HCT116 (cell line): ENCODE data around the gene FBXL7. TPM values are rescaled to one million over a fixed set of nuclear protein-coding genes. Genes with fewer than 3 reads are reported as not detected.

ENCODE experiments used
- ATAC-seq: fragments of 200-7000 bp; cut with Tn5 transposase; 2 replicates; pipeline ENCODE4 v1.9.1; 2020; ENCODE audit warnings: mild to moderate bottlenecking, moderate library complexity
- BruUV-seq: library from RNA; stranded (reverse); fragments of 400-500 nt; replicated peaks from 2 replicates; lab custom pipeline; 2021; lab: Mats Ljungman, UMichigan
- CTCF ChIA-PET: fragments of 300-600 bp; sonication (Branson Sonifier 250); formaldehyde crosslinking; loops from one replicate; lab custom pipeline; 2021; ENCODE audit warnings: antibody characterized with exemption; lab: Charles Lee
- POLR2A ChIA-PET: fragments of 300-600, 350-600 bp; sonication (Branson Sonifier 250); formaldehyde crosslinking; loops from one replicate; lab custom pipeline; 2021; ENCODE audit warnings: antibody characterized with exemption; lab: Charles Lee
- RAD21 ChIA-PET, 2 experiments: fragments of 300-600 bp; sonication (Branson Sonifier 250); formaldehyde crosslinking; loops; one replicate each; lab custom pipeline; 2023; ENCODE audit warnings: low total read pairs in 2 of 2; ENCODE audit not compliant: uncharacterized antibody in 2 of 2, unreplicated experiment in 2 of 2, low non-redundant PET in 1 of 2; lab: Charles Lee
- DNase-seq: peaks from one replicate; pipeline ENCODE4 v3.0.0-alpha.2; 2010; ENCODE audit warnings: low read depth, low spot score
- H2AFZ ChIP-seq: fragments of 200-600 bp; shearing (Covaris generic), sonication (generic); 2 replicates; pipeline ENCODE4 v1.6.1; 2017; ENCODE audit warnings: low read depth, mixed run types, mixed read lengths, antibody characterized with exemption, low read length; ENCODE audit not compliant: poor library complexity, severe bottlenecking
- H3K27ac ChIP-seq: 2 replicates; pipeline ENCODE4 v1.5.1; 2012; ENCODE audit warnings: low read depth, low read length
- H3K27me3 ChIP-seq: fragments of 200-600 bp; sonication (generic); 2 replicates; pipeline ENCODE4 v1.6.1; 2016; ENCODE audit warnings: mixed run types, low read length, mixed read lengths; ENCODE audit not compliant: insufficient read depth
- H3K36me3 ChIP-seq, 2 experiments: fragments of 200-500 bp in 1 of 2; fragments of 200-600 bp in 1 of 2; sonication (Bioruptor generic) in 1 of 2; sonication (generic) in 1 of 2; 2 replicates each; pipeline versions ENCODE4 v1.5.1 to v1.6.1; 2014 to 2016; ENCODE audit warnings: low read length in 2 of 2, inconsistent platforms in 1 of 2, mixed read lengths in 1 of 2, mixed run types in 1 of 2; ENCODE audit not compliant: insufficient read depth in 2 of 2, control insufficient read depth in 1 of 2
- H3K4me1 ChIP-seq, 2 experiments: fragments of 200-600 bp in 1 of 2; sonication (generic) in 1 of 2; 2 replicates each; pipeline versions ENCODE4 v1.5.1 to v1.6.1; 2012 to 2017; ENCODE audit warnings: low read length in 2 of 2, inconsistent platforms in 1 of 2, mild to moderate bottlenecking in 1 of 2, mixed read lengths in 1 of 2, mixed run types in 1 of 2, moderate library complexity in 1 of 2; ENCODE audit not compliant: insufficient read depth in 2 of 2, control insufficient read depth in 1 of 2
- H3K4me2 ChIP-seq: fragments of 200-600 bp; sonication (generic); 2 replicates; pipeline ENCODE4 v1.6.1; 2017; ENCODE audit warnings: mixed run types, low read length, mixed read lengths
- H3K4me3 ChIP-seq, 2 experiments: fragments of 200-600 bp in 1 of 2; sonication (generic) in 1 of 2; replicated peaks in 1 of 2; 2 replicates each; pipeline ENCODE4 v1.5.1; 2011 to 2016; ENCODE audit warnings: low read length in 2 of 2, control low read depth in 1 of 2, low read depth in 1 of 2, mild to moderate bottlenecking in 1 of 2, mixed read lengths in 1 of 2, mixed run types in 1 of 2
- H3K79me2 ChIP-seq: fragments of 200-600 bp; sonication (generic); 2 replicates; pipeline ENCODE4 v1.6.1; 2017; ENCODE audit warnings: mild to moderate bottlenecking, mixed run types, low read length, moderate library complexity, mixed read lengths; ENCODE audit not compliant: insufficient read depth
- H3K9ac ChIP-seq: fragments of 200-600 bp; sonication (generic); 2 replicates; pipeline ENCODE4 v1.6.1; 2016; ENCODE audit warnings: low read length, mixed read lengths
- H3K9me2 ChIP-seq: fragments of 200-600 bp; sonication (generic), shearing (Covaris generic); 2 replicates; pipeline ENCODE4 v1.6.1; 2017; ENCODE audit warnings: mixed run types, mild to moderate bottlenecking, moderate library complexity; ENCODE audit not compliant: insufficient read depth
- H3K9me3 ChIP-seq, 2 experiments: fragments of 200-500 bp in 1 of 2; fragments of 200-600 bp in 1 of 2; sonication (Bioruptor generic) in 1 of 2; sonication (generic) in 1 of 2; 2 replicates each; pipeline ENCODE4 v1.6.1; 2014 to 2017; ENCODE audit warnings: low read length in 2 of 2, mixed read lengths in 2 of 2, inconsistent platforms in 1 of 2, low read depth in 1 of 2, mild to moderate bottlenecking in 1 of 2, mixed run types in 1 of 2, moderate library complexity in 1 of 2; ENCODE audit not compliant: control insufficient read depth in 1 of 2, insufficient read depth in 1 of 2
- H4K20me1 ChIP-seq: fragments of 200-600 bp; sonication (generic), shearing (Covaris generic); 2 replicates; pipeline ENCODE4 v1.6.1; 2017; ENCODE audit warnings: mixed run types, mild to moderate bottlenecking, moderate library complexity; ENCODE audit not compliant: insufficient read depth
- EGR1 ChIP-seq: IDR thresholded peaks from 2 replicates; pipeline ENCODE4 v1.6.1; 2012; ENCODE audit warnings: low read depth
- ELF1 ChIP-seq: IDR thresholded peaks from 2 replicates; pipeline ENCODE4 v1.6.1; 2012; ENCODE audit warnings: low read depth, borderline replicate concordance
- EZH2 ChIP-seq: fragments of 200-600 bp; sonication (generic); IDR thresholded peaks from 2 replicates; pipeline ENCODE4 v1.6.1; 2017; ENCODE audit warnings: antibody characterized with exemption, mixed run types
- EZH2phosphoT487 ChIP-seq: fragments of 200-600 bp; IDR thresholded peaks from 2 replicates; pipeline ENCODE4 v1.6.1; 2018; ENCODE audit warnings: antibody characterized with exemption, borderline replicate concordance
- FOSL1 ChIP-seq: IDR thresholded peaks from 2 replicates; pipeline ENCODE4 v1.6.1; 2012; ENCODE audit warnings: low read depth
- POLR2AphosphoS5 ChIP-seq: IDR thresholded peaks from 2 replicates; pipeline ENCODE4 v1.6.1; 2011; ENCODE audit warnings: mild to moderate bottlenecking, low read depth, low read length, moderate library complexity
- TCF7L2 ChIP-seq: IDR thresholded peaks from 2 replicates; pipeline ENCODE4 v1.7.0; 2011; ENCODE audit warnings: borderline replicate concordance, inconsistent platforms; ENCODE audit not compliant: insufficient read depth, insufficient read length; ENCODE audit errors: extremely low read depth
- ZNF274 ChIP-seq: fragments of 200-500 bp; sonication (Bioruptor generic); IDR thresholded peaks from 2 replicates; pipeline ENCODE4 v1.6.1; 2014; ENCODE audit warnings: mild to moderate bottlenecking, low read depth, low read length, inconsistent platforms
- intact Hi-C: fragments of 100-400 bp; cut with micrococcal nuclease; formaldehyde crosslinking; loops from 2 replicates; pipeline ENCODE4 v1.10.0; 2022
- total RNA-seq: library from RNA; stranded (reverse); gene quantifications from one replicate; pipeline ENCODE4 v1.2.1, GENCODE V29; 2021; ENCODE audit not compliant: unreplicated experiment
- TF ChIP-seq, protein P1 (sequence below), 3 experiments: fragments of 200-600 bp in 1 of 3; sonication (generic) in 1 of 3; IDR thresholded peaks in 2 of 3; conservative IDR thresholded peaks in 1 of 3; 2 replicates each; pipeline ENCODE4 v1.5.1; 2012 to 2017; ENCODE audit warnings: low read depth in 2 of 3, low read length in 2 of 3, antibody characterized with exemption in 1 of 3, borderline replicate concordance in 1 of 3, control low read depth in 1 of 3, mild to moderate bottlenecking in 1 of 3, mixed read lengths in 1 of 3, mixed run types in 1 of 3, moderate library complexity in 1 of 3; ENCODE audit not compliant: insufficient read depth in 1 of 3
- TF ChIP-seq, protein P2 (sequence below): IDR thresholded peaks from 2 replicates; pipeline ENCODE4 v1.6.1; 2012; ENCODE audit warnings: low read depth
- TF ChIP-seq, protein P3 (sequence below): IDR thresholded peaks from 2 replicates; pipeline ENCODE4 v1.6.1; 2012

FBXL7 gene
- total RNA-seq, 1 experiment from 2014 or later = 0.05 TPM

DNA sequence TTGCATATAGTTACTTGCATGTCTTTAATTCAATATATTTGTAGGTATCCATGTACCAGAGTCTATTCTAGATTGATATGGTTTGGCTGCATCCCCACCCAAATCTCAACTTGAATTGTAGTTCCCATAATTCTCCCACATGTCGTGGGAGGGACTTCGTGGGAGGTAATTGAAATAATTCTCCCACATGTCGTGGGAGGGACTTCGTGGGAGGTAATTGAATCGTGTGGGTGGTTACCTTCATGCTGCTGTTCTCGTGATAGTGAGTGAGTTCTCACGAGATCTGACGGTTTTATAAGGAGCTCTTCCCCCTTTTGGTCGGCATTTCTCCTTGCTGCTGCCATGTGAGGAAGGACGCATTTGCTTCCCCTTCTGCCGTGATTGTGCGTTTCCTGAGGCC is 16.5 kb downstream of the FBXL7 start:
- Histone ChIP-seq H3K9me2 (no peaks in the 10 kb centered on the region), H3K9me3 (peaks cover 6 to 24% of the 10 kb centered on the region in 2 experiments; a peak in 2 of 4 replicates), H2AFZ (no peak overlapping the region), H3K27ac (no peak overlapping the region), H3K79me2 (no peaks in the 10 kb centered on the region), H3K4me2 (no peak overlapping the region), H3K4me1 (no peaks in the 10 kb centered on the region), H4K20me1 (no peaks in the 10 kb centered on the region), H3K36me3 (no peaks in the 10 kb centered on the region), H3K27me3 (no peaks in the 10 kb centered on the region), H3K4me3 (no peak overlapping the region), H3K9ac (no peak overlapping the region)
- intact Hi-C loops = no loop called here
- TF ChIP-seq ELF1 = no peak
- TF ChIP-seq EZH2 = no peak
- TF ChIP-seq, protein P1, sequence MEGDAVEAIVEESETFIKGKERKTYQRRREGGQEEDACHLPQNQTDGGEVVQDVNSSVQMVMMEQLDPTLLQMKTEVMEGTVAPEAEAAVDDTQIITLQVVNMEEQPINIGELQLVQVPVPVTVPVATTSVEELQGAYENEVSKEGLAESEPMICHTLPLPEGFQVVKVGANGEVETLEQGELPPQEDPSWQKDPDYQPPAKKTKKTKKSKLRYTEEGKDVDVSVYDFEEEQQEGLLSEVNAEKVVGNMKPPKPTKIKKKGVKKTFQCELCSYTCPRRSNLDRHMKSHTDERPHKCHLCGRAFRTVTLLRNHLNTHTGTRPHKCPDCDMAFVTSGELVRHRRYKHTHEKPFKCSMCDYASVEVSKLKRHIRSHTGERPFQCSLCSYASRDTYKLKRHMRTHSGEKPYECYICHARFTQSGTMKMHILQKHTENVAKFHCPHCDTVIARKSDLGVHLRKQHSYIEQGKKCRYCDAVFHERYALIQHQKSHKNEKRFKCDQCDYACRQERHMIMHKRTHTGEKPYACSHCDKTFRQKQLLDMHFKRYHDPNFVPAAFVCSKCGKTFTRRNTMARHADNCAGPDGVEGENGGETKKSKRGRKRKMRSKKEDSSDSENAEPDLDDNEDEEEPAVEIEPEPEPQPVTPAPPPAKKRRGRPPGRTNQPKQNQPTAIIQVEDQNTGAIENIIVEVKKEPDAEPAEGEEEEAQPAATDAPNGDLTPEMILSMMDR (IDR thresholded peaks at IDR 0.05 in 2 of 3, conservative IDR thresholded peaks at IDR 0.05 in 1 of 3; ENCODE audit: borderline replicate concordance in 1 of 3, insufficient read depth in 1 of 3, low read depth in 2 of 3, low read length in 2 of 3) = no peak
- no peak for TF ChIP-seq ZNF274
- TF ChIP-seq TCF7L2 = no peak
- ChIA-PET CTCF (no interaction called here), RAD21 (no interaction called here), POLR2A (no interaction called here)
- ATAC-seq (no peak), DNase-seq (no peak)
- no TSS peak for BruUV-seq

DNA sequence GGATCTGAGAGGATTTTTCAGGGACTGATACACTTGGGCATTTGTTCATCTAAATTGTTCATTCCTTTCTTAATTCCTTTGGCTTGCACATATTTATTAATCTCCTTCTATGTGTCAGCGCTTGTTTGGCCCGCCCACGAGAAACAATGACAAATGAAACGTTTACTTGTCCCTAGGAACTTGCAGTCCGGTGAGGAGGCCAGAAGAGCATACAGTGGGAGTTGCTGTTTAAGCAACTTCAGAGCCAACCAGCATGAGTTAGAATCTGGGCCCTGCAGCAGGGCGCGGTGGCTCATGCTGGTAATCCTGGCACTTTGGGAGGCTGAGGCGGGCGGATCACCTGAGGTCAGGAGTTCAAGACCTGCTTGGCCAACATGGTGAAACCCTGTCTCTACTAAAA is 18.8 kb downstream of the FBXL7 start:
- H2AFZ ChIP-seq = no peak overlapping the region
- CTCF ChIA-PET = no interaction called here
- no peaks in the 10 kb centered on the region for H3K79me2 ChIP-seq

More for the DNA sequence above, 18.8 kb downstream of the FBXL7 start:
- Histone ChIP-seq H3K9me2 (no peaks in the 10 kb centered on the region), H3K27me3 (no peaks in the 10 kb centered on the region), H3K9ac (no peak overlapping the region), H3K4me1 (no peaks in the 10 kb centered on the region), H3K9me3 (peaks cover 6 to 21% of the 10 kb centered on the region in 2 experiments; a peak in 2 of 4 replicates), H4K20me1 (no peaks in the 10 kb centered on the region), H3K4me3 (no peak overlapping the region), H3K4me2 (no peak overlapping the region), H3K36me3 (no peaks in the 10 kb centered on the region), H3K27ac (no peak overlapping the region)
- TF ChIP-seq, protein P2, sequence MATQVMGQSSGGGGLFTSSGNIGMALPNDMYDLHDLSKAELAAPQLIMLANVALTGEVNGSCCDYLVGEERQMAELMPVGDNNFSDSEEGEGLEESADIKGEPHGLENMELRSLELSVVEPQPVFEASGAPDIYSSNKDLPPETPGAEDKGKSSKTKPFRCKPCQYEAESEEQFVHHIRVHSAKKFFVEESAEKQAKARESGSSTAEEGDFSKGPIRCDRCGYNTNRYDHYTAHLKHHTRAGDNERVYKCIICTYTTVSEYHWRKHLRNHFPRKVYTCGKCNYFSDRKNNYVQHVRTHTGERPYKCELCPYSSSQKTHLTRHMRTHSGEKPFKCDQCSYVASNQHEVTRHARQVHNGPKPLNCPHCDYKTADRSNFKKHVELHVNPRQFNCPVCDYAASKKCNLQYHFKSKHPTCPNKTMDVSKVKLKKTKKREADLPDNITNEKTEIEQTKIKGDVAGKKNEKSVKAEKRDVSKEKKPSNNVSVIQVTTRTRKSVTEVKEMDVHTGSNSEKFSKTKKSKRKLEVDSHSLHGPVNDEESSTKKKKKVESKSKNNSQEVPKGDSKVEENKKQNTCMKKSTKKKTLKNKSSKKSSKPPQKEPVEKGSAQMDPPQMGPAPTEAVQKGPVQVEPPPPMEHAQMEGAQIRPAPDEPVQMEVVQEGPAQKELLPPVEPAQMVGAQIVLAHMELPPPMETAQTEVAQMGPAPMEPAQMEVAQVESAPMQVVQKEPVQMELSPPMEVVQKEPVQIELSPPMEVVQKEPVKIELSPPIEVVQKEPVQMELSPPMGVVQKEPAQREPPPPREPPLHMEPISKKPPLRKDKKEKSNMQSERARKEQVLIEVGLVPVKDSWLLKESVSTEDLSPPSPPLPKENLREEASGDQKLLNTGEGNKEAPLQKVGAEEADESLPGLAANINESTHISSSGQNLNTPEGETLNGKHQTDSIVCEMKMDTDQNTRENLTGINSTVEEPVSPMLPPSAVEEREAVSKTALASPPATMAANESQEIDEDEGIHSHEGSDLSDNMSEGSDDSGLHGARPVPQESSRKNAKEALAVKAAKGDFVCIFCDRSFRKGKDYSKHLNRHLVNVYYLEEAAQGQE = no peak
- TF ChIP-seq, protein P3, sequence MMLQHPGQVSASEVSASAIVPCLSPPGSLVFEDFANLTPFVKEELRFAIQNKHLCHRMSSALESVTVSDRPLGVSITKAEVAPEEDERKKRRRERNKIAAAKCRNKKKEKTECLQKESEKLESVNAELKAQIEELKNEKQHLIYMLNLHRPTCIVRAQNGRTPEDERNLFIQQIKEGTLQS = no peak
- TF ChIP-seq EZH2phosphoT487 (no peak), FOSL1 (no peak), EGR1 (no peak), POLR2AphosphoS5 (no peak)
- RAD21 ChIA-PET = no interaction called here
- POLR2A ChIA-PET = no interaction called here
- no TSS peak for BruUV-seq
- DNase-seq (no peak), ATAC-seq (no peak)
- intact Hi-C loops = no loop called here
